K562 treated with DMSO at 1 percent for 12 hours (cell line): Measurements from ENCODE around the gene ITIH2. TPM values are rescaled to one million over a fixed set of nuclear protein-coding genes. Genes with fewer than 3 reads are reported as not detected.

Experiments used
- total RNA-seq: library from RNA; unstranded; fragments of 300-600 nt; gene quantifications from 2 replicates; pipeline ENCODE4 v1.2.3, GENCODE V29; 2022; ENCODE audit not compliant: insufficient read depth

ITIH2 gene
- total RNA-seq: not detected in 2 replicates

DNA sequence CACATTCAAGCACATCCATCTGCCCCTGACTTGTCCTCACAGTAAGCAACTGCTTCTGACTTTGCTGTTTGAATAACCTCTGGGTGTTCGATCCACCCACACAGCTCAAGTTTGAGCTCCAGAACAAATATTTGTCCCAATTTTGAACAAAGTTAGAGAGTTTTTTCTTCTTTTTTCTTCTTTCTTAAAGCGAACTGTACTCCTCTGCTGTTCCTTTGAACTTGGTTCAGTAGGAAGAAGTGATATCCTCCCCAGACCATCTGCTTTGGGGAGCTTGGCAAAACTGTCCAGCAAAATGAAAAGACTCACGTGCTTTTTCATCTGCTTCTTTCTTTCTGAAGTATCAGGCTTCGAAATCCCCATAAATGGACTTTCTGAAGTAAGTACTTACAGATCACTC, at the start of gene ITIH2:
TSS of gene ITIH2 (plus strand) at position 177 of the 400 bp plus-strand sequence. CDS start at position 296, 119 bp downstream.

DNA sequence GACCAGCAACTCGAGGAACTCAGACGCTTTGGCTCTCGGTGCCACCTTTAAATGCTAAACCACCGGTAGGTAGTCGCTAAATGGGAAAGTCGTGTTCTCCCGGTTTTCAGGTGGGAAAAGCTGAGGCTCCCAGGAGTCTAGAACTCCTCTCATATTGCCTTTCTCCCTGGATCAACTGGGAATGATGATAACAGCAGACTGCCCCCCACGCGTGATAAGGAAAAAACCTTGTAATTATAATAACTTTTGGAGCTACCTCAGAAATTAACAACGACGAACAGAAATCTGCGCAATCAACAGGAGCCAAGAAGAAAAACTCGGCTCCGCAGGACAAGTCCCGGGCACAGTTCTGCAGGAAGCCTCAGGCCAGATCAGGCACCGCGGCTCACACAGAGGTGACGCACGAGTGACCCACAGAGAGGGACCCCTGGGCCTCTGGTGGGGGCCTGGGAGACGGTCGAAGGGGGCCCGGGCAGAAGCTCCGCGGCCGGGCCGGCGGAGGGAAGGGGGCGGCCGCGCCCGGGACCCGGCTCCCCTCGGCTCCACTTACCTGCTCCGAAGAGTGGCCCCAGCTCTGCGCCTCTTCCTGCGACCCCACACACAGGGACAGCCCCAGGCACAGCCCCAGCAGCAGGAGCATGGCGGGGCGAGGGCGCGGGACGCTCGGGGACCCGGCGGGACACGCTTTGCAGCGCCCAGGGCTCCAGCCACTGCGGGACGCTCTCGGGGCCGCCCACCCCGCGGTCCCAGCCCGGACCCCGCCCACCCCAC, 36.7 kb upstream of the ITIH2 start, which contains the start of gene ITIH5:
TSS of gene ITIH5 (minus strand) at position 714 of the 771 bp plus-strand sequence. CDS start at position 640, 74 bp downstream.

DNA sequence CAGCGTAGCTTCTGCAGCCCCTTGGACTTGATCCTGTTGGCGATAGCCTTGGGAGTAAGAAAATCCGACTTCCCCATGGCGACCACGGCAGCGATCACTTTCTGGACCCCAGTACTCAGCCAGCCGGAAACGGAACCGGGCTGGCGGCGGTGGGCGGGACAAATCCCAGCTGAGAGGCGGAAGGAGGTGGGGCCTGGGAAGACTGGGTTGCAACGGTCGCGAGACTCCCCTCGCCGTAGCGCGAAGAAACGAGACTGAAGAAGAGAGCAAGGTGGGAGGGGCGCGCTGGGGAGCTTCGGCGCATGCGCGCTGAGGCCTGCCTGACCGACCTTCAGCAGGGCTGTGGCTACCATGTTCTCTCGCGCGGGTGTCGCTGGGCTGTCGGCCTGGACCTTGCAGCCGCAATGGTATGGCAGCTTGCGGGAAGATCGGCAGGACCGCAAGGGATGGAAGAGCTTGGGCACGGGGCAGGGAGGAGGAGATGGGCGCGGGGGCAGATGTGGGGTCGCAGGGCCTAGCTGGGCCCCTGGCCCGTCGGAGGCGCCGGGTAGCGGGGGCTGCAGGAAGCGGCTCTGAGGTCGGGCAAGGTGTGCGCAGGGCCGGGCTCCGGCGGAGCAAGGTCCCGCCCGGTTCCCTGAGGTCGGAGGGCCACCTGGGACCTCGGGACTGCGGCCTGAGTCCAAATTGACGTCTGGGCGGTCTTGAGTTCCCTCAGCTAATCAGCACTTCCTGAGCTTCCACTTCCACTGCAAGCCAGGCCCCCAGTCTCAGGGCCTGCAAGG, 84.9 kb downstream of the ITIH2 start, which contains the start of the genes ATP5F1C and KIN:
TSS of gene ATP5F1C (plus strand) at position 321 of the 782 bp plus-strand sequence. CDS start at position 352, 31 bp downstream.
TSS of gene KIN (minus strand) at position 137 of the 782 bp plus-strand sequence. CDS start at position 77, 60 bp downstream.

Other genes starting within 250 kb of the ITIH2 start
- gene ITIH5, start 36.4 kb upstream of the ITIH2 start, total RNA-seq: 8.9 and 17.3 TPM in 2 replicates
- gene KIN, start 84.7 kb downstream of the ITIH2 start, total RNA-seq: 6.8 and 8.6 TPM in 2 replicates
- 305 and 351 TPM in 2 replicates for gene ATP5F1C, start 84.9 kb downstream of the ITIH2 start, total RNA-seq
- 9.4 and 15.1 TPM in 2 replicates for gene TAF3, start 115.2 kb downstream of the ITIH2 start, total RNA-seq